GM19025 (cell line): ENCODE measurements around the gene CDK5R2.

Source experiments
- ATAC-seq: cut with Tn5 transposase; IDR thresholded peaks from one replicate; pipeline ENCODE4 v1.9.1; 2021; ENCODE audit warnings: mild to moderate bottlenecking, low read depth, moderate library complexity; ENCODE audit not compliant: unreplicated experiment

CDK5R2 gene

DNA sequence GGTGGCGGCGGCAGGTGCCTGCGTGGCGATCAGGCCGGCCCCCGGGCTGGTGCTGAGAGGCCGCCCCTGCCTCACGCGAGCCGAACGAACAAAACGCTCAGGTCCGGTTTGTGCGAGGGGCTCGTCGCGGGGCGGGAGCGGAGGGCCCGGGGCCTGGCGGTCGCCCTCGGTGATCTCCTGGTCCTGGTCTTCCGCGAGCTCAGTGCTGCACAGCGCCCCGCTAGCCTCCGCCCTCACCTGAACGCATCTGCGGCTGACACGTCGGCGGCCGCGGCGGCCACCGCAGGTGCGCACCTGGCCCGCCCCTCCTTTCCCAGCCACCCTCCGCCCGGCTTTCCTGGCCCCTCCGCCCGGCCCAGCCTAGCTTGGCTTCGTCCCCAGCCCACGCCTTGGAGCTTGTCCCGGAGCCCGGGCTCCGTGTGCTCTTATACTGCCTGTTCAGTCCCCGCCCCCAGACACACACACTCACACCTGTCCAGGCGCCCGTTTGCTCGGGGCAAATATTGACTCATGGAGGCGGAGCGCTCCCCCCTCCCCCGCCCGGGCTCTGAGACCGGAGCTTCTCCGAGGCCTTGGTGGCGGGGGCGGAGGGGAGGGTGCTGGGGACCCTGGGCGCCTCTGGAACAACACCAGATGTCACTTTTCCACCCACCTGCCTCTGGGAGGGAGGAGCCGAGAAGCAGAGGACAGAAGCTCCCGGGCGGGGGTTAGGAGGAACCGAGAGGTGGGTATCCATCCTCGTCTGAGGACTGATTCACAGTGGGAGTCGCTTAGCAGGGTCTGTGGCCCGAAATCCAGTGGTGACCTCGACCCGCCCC is 42.3 kb downstream of the CDK5R2 start:
- ATAC-seq, result no peak

DNA sequence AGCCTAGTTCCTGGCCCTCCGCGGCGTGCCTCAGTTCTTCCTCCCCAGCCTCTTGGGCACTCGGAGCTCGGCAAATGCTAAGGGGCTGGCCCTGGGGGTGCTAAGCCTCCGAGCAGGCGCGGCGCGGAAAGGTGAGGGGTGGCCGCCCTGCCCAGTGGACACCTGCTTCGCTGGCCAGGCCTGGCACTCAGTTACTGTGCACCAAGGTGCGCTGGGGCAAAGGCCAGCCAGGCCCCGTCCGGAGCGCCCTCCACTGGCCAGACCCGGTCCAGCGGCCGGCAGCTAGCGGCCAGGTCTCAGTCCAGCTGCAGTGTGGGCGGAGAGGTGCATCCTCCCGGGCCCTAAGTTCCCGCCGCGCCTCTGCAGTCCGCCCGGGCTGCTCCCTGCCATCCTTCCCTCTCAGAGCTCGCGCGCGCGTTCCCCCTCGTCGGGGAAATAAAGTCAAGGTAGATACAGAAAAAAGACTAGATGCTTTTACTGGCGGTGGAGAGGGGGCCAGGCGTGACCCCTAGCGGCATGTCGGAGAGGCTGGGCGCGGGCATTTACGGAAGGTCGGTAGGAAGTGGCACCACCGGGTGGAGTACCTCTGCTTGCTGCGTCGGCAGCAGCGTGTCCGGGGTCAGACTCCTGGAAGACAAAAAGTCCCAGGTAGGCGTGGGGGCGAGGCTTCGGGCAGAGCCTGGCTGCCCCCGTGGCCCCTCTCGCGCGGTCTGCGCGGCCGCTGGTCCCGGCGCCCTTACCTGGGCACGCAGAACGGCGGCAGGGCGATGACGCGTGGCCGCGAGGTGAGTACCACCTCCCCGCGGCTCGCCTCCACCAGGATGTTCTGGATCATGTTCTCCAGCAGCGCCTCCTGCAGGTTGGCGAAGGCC is 43.2 kb downstream of the CDK5R2 start:
- no peak for ATAC-seq

DNA sequence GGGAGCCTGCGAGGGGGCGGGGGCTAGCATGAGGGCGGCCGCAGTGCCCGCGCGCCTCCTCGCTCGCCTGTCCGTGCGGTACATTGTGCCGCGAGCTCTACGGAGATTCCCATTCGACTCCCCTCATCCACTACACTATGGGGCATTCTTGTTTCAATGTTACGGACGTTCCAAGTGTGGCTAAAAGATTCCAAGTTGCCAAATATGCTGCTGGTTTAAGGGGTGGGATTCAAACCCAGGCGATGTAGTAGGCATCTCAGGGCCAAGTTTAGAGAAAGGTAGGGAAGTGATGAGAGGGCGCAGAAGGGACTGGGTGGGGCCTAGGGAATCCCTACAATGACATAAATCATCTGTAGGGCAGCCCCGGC is 43.8 kb downstream of the CDK5R2 start:
- ATAC-seq, result no peak

DNA sequence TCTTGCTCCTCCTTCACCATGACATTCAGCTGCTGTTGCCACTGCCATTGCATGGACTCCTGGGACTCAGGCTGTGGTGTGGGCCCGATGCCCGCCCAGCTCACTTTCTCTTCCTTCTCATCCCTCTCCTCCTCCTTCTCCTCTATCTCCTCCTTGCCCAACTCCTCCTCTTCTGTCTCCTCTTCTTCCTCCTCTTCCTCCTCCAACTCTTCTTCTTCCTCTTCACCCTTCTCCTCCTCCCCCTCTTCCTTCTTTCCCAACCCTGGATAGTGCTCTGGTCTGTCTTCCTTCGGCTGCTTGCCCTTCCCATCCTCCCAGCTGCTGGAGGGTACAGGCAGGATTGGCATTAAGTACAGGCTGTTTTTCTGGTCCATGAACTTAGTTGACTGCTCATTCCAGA is 44.5 kb downstream of the CDK5R2 start:
- no peak for ATAC-seq

DNA sequence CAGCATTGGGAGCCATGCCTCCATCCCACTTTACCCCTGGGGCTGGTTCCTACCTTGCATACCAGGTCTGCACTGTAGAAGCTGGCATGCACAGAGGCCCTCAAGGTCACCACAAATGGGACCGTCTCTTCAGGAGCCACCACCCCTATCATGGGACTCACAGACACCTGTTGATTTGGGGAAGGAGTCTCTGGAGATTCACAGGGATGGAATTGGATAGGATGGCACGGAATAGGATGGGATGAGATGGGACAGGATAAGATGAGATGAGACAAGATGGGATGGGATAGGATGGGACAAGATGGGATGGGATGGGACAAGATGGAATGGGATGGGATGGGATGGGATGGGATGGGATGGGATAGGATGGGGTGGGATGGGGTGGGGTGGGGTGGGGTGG is 49.8 kb downstream of the CDK5R2 start:
- ATAC-seq, result no peak

DNA sequence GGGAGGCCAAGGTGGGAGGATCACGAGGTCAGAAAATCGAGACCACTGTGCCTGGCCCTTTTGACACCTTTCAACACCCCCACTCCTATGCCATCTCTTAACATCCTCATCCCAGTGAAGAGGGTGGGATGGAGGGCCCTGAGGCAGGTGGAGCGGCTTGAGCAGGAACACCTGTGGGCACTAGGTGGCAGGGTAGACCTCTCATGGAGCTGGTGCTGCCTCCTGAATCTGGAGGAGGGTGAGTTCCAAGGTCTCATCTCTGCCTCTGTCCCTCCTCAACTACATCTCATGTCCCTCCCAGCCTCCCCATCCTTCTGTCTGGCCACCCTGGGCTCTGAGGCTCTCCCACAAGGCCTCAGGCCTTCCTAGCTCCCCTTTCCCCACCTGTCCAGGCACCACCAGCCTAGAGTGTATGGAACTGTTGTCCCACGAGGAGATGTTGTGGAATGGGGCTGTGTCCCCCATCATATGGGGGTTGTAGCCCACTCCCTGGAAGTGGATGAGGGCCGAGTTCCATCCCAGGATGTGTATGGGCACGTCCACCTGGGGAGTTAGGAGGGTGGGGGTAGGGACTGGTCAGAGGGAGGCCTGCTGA is 50.8 kb downstream of the CDK5R2 start:
- no peak for ATAC-seq

DNA sequence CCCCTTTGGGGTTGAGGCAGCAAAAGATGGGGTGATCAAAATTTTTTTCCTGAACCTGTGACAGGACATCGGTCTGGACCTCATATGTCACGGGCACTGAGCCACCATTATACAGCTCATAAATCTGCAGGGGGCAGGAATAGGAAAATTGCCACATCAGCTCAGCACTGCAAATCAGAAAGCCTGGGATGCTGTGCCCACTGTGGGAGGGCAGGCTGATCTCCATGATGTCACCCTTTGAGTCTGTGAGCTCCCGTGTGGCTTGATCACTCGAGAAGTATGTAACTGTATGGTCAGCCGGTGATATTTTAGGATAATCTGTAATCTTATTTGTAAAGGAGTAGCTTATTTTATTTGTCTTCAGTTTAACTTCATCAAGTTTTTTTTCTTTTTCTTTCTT is 51.4 kb downstream of the CDK5R2 start:
- ATAC-seq, result no peak
